ENCODE data around the gene BMPR1A. TPM values are rescaled to one million over a fixed set of nuclear protein-coding genes. Genes with fewer than 3 reads are reported as not detected.
"Not testable (repeated sequence)": the region's sequence is repeated elsewhere in the genome, so short reads cannot be mapped to it uniquely, and the experiment has no call there.

Gene BMPR1A
- total and polyA plus RNA-seq, 9 of the 15 experiments (the other 6 are each of a cell fraction or from before 2014, with no cell fraction given) = 1.6 to 17.5 (median 9.1) TPM

GRCh38 chr10:86981020-86981419, 224.6 kb downstream of the BMPR1A start:
- H4K20me1 ChIP-seq (replicated peaks; ENCODE audit: control insufficient read depth, insufficient read depth, low read length); H3K9me3 ChIP-seq (replicated peaks; ENCODE audit: control insufficient read depth, insufficient read depth, low read depth, low read length); intact Hi-C loops (cut with micrococcal nuclease); H3K4me3 ChIP-seq; BruUV-seq (replicated peaks); H3K4me1 ChIP-seq (replicated peaks in 1 of 2; ENCODE audit: control insufficient read depth in 2 of 2, insufficient read depth in 2 of 2, low read length in 2 of 2); H3K36me3 ChIP-seq (ENCODE audit: control insufficient read depth, insufficient read depth, low read length); CTCF ChIA-PET (ENCODE audit: low intra/inter-chr PET ratio); in situ Hi-C loops (cut with MboI); H3K27ac ChIP-seq (ENCODE audit: extremely low read depth, low read depth, low read length); H3K9me1 ChIP-seq (ENCODE audit: control insufficient read depth, insufficient read depth, low read length); H3K27me3 ChIP-seq (ENCODE audit: control insufficient read depth in 2 of 2, insufficient read depth in 2 of 2, low read length in 2 of 2); H3K79me2 ChIP-seq (ENCODE audit: control insufficient read depth, insufficient read depth, low read length); TF ChIP-seq ATF3 (CRISPR knock-in tag; conservative IDR thresholded peaks at IDR 0.05); MYC (CRISPR knock-in tag; IDR thresholded peaks at IDR 0.05; ENCODE audit: borderline replicate concordance, low read depth): not testable (repeated sequence)
- FAIRE-seq (peak; percentile 78), DNase-seq (ENCODE audit: extremely low read depth in 1 of 4, low spot score in 3 of 4) (peak in 1 of 4 experiments; percentile 67), ATAC-seq (peak; percentile 91)
- POLR2A ChIA-PET = interaction anchor here (0.7 to 1.0 kb wide), 2 partner anchors 12 to 14 kb away, joined by 3 to 4 read pairs; no protein-coding TSS in a partner anchor
- peak overlapping the region; percentile 54 for H3K4me2 ChIP-seq (ENCODE audit: insufficient read depth, low read length)
- H2AFZ ChIP-seq (ENCODE audit: low read depth, low read length) = peak overlapping the region; percentile 85
- peak overlapping the region in 1 of 2 experiments; percentile 35; a peak in 1 of 4 replicates for H3K9ac ChIP-seq (ENCODE audit: insufficient read depth in 1 of 2, low read depth in 2 of 2, low read length in 2 of 2)
- 10% methylated on average over 6 of the region's 6 CpGs for WGBS (ENCODE audit: insufficient coverage, low coverage, missing lambda C conversion rate)
- TF ChIP-seq POLR2H (tag; IDR thresholded peaks at IDR 0.05; ENCODE audit: low read depth) = peak; percentile 71
- peak in 1 of 2 experiments; percentile 13 for TF ChIP-seq E2F6 (IDR thresholded peaks at IDR 0.05; ENCODE audit: borderline replicate concordance in 1 of 2, extremely low read depth in 1 of 2, insufficient read depth in 1 of 2, insufficient read length in 1 of 2, low read depth in 1 of 2, low read length in 1 of 2, poor library complexity in 1 of 2, severe bottlenecking in 1 of 2)
- peak; percentile 43 for TF ChIP-seq TBP (optimal IDR thresholded peaks at IDR 0.05; ENCODE audit: low read depth, low read length)
- TF ChIP-seq ZNF592 (IDR thresholded peaks at IDR 0.05) = 0 out of 2 replicates have a peak, but pooled peaks have one; percentile 24
- peak; percentile 83 for TF ChIP-seq ATF3 (IDR thresholded peaks at IDR 0.05)
- TF ChIP-seq MEIS2 (IDR thresholded peaks at IDR 0.05; ENCODE audit: partially characterized antibody) = peak; percentile 27
- TF ChIP-seq CREM (IDR thresholded peaks at IDR 0.05; ENCODE audit: low read depth) = 0 out of 2 replicates have a peak, but pooled peaks have one; percentile 25
- peak; percentile 23; the same call in 1 of the 2 replicates for TF ChIP-seq PHF8 (IDR thresholded peaks at IDR 0.05; ENCODE audit: borderline replicate concordance, low read length)
- peak; percentile 61; the same call in 1 of the 2 replicates for TF ChIP-seq EP400 (IDR thresholded peaks at IDR 0.05)
- 0 out of 2 replicates have a peak, but pooled peaks have one; percentile 32 for TF ChIP-seq DPF2 (IDR thresholded peaks at IDR 0.05)
- peak; percentile 46 for TF ChIP-seq MYC (IDR thresholded peaks at IDR 0.05; ENCODE audit: low read depth, low read length)

All from K562 (cell line).